NCI-H2227 treated with DMSO at 0.1 percent for 48 hours (cell line): Measurements from ENCODE around the gene MSMP.

Experiments used
- DNase-seq: peaks from one replicate; lab custom pipeline; 2025; lab: John Stamatoyannopoulos, UW

The MSMP gene

GRCh38 chr9:35743880-35744518 is 10.1 kb downstream of the MSMP start:
- DNase-seq = no peak

DNA sequence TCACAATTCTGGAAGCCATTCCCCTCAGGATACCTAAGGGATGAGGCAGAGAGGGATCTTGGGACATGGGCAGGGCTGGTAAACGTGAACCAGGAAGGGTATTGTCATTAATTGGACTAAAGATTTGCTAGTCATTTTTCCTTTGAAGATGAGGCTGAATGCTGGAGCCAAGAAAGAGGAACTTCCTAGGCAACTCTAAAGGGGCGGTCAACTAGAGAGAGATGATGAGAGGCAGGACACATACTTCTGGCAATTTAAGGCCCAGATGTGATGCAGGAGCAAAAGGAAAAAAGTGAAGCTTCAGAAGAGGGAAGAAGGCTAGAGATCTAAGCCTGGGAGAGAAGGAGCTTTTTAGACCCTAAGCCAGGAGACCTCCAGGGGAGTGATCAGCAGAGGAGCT is 10.6 kb downstream of the MSMP start:
- no peak for DNase-seq

GRCh38 chr9:35741740-35742139 is 12.3 kb downstream of the MSMP start:
- no peak for DNase-seq

- DNase-seq = no peak
Measured at GRCh38 chr9:35740243-35740642, 13.8 kb downstream of the MSMP start.

DNA sequence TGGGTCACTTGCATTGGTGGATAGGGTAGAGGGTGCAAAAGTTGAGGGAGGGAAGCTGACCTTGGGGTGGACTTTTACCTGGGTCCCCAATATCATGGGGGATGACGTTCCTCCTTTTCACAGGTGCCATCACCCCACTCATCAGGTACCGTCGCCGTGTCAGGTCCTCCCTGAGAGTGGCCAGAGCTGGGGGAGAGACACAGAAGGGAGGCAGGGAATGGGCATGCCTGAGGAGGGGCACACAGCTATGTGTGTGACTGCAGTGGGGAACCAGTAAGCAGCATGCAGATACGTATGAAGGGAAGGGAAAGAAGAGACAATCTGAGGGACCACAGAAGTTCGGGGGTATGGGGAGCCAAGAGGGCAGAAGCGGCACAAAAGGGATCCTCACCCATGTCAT is 15.2 kb downstream of the MSMP start:
- DNase-seq = no peak

DNA sequence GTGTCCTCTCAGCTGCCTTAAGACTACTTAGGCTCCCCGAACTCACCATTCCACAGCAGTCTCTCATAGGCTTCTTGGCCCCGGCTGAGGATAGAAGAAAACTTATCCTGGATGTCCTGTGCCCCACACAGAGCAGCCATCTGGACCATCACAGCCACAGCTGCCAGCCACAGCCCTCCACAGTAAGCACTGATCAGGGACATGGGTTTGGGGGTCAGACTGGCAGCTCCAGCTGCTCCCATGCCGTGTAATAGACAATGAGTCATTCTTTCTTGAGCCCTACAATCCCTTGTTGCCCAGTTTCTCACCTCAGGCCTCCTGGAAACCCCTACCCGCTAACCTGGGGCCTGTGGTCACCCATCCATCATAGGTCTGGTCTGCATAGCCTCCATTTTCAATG is 15.9 kb downstream of the MSMP start:
- DNase-seq = no peak

DNA sequence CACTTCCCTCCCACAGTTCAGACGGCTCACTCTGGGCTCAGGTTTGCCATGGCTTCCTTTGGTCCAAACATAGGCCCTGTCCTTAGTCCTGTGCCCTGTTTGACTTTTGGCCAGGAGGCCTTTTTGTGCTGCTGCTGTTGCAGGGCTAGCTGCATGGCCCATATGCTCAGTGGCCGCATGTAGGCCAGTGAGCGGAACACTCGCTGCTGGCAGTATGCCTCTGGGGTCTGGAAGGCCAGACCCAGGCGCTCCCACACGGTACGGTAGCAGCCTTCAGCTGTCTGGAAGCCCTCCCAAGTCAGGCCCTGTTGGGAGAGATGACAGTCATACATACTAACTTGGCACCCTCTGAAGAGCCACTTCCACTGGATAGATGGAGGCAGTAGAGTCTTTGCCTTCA is 16.9 kb downstream of the MSMP start:
- no peak for DNase-seq

GRCh38 chr9:35736201-35736633 is 17.9 kb downstream of the MSMP start:
- DNase-seq = peak; percentile 19

- no peak for DNase-seq
Measured at GRCh38 chr9:35734096-35734495, 20.0 kb downstream of the MSMP start.

DNA sequence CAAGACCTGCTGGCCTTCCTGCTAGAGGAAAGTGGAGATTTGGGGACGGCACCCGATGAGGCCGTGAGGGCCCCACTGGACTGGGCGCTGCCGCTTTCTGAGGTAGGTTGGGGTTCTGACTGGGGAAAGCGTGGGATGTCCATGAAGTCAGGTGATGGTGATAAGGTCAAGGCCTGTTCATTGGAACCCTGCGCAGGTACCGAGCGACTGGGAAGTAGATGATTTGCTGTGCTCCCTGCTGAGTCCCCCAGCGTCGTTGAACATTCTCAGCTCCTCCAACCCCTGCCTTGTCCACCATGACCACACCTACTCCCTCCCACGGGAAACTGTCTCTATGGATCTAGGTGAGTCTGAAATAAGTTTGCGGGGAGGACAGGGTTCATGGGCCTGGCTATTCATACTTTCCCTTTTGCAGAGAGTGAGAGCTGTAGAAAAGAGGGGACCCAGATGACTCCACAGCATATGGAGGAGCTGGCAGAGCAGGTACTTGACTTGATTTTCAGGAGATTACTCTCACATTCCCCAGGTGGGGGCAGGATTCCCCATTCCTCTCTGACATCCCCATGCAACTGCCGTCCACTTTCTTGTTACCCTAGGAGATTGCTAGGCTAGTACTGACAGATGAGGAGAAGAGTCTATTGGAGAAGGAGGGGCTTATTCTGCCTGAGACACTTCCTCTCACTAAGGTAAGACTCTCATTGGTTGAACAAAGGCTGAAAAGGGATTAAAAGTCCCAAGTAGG is 21.1 kb downstream of the MSMP start:
- no peak for DNase-seq

DNA sequence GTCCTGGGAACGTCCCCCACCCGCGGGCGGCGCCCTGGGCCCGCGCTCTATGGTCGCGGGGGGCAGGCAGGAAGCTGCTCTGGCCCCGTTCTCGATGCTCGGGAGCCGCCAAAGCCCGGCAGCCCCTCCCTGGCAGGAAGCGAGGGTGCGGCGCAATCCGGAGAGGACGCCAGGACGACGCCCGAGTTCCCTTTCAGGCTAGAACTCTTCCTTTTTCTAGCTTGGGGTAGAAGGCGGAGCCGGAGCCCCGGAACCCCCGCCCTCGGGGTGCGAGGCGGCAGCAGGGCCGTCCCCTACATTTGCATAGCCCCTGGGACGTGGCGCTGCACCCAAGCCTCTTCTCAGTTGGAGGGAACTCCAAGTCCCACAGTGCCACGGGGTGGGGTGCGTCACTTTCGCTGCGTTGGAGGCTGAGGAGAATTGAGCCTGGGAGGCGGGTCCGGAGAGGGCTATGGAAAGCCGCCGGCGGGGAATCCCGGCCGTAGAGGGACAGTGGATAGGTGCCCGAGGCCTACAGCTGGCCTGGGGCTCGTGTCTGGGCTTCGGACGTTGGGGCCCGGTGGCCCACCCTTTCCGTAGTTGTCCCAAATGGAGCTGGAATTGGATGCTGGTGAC is 21.8 kb downstream of the MSMP start, which contains the start of the genes CREB3 and TLN1:
TSS of gene CREB3 (plus strand) at position 482 of the 615 bp plus-strand sequence. CDS start at position 589, 107 bp downstream.
TSS of gene TLN1 (minus strand) at position 11 of the 615 bp plus-strand sequence. CDS start 6,501 bp downstream, outside the sequence.
- DNase-seq = peak; percentile 85

DNA sequence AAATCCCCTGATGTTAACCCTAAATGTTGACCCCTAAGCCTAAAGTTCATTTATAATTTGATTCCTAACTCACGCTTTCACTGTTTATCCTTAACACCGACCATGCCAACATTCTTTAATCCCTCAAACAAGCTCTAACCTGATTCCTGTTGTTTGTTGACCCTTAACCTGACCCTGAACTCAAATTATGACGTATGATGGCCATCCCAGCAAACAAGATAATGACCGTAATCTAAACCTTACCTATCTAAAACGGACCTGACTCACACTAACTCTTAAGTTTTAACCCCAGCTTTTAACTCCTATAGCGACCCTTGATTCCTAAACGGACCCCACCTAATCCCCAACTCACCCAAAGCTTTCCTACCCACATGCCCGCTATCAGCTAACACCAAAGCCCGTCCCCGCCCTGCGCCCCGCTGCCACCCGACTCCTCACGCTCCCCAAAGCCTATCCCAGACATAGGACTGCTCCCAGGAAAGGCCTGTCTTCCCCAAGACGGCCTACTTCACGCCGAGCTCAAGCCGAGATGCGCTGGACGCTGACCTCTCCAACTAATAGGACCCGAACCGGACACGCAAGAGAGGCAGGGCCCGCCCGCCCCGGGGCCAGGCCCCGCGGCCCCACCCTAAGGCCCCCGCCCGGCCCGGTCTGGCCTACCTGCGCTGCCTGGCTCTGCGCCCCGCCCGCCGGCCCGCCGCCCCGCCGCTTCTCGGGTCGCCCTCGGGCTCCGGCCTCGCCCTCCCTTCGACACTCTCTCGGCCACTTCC is 22.5 kb downstream of the MSMP start:
- no peak for DNase-seq

DNA sequence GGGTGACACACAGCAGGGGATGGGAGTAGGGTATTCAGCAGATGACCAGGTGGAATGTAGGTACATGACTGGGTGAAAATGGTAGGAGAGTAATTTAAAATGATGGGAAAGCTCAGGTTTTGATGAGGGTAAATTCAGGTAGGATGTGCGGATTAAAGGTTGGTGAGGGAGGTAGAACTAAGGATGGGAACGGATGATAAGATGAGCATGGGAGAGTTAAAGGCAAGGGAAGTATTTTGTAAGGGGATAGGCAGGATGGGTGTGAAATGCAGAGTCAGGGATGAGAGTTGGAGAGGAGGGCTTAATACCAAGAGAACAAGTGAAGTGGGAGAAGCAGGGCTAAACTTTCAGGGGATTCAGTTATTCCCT is 23.6 kb downstream of the MSMP start:
- DNase-seq = no peak

DNA sequence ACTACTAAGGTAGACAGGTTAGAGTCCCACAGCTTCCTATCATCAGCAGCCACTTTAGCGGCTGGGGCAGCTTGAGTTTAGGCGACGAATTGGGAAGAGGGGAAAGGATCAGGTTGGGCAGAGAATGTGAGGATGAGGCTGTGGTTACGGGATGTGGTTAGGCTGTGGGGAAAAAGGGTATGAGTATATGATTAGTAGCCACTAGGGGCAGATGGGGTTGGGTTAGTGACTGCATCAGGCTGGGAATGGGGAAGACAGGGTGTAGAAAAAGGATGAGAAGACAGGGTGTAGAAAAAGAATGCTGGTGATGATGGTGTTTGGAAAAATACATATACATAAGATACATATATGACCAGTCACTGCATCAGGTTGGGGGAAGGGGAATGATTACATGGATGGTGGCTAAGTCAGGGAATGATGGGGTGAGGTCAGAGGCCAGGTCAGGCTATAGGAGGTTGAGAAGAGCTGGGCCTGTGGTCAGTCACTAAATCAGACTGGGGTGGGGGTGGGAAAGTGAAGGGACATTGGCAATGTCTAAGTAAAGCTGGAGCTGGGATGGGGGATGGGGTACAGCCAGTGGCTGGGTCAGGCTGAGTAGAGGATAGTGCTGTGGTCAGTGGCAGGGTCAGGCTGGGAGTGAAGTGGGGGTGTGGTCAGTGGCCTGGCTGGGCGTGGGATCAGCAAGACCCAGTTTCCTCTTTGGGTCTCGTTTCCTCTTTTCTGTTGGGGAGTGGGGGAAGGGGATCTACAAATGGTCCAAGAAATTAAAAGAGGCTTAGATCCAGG is 24.2 kb downstream of the MSMP start:
- no peak for DNase-seq

DNA sequence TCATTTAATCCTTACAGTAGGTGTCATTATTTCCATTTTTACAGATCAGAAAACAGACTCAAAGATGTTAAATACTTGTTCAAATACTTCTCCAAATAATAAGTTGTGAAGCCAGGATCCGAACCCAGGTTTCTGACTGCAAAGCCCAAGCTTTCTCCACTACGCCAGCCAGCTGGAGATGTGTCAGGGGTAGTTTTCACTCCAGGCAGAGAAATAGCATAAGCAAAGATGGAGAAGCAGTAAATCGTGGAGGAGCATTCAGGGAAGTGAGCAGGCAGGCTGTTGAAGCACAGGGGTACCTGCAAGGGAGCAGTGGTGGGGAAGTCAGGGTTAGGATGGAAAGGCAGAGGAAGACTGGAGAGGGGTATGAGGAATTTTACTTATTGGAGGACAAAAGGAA is 25.0 kb downstream of the MSMP start:
- no peak for DNase-seq

- no peak for DNase-seq
Measured at GRCh38 chr9:35728041-35728971, 25.8 kb downstream of the MSMP start.

GRCh38 chr9:35727676-35728040 is 26.4 kb downstream of the MSMP start:
- DNase-seq = no peak

DNA sequence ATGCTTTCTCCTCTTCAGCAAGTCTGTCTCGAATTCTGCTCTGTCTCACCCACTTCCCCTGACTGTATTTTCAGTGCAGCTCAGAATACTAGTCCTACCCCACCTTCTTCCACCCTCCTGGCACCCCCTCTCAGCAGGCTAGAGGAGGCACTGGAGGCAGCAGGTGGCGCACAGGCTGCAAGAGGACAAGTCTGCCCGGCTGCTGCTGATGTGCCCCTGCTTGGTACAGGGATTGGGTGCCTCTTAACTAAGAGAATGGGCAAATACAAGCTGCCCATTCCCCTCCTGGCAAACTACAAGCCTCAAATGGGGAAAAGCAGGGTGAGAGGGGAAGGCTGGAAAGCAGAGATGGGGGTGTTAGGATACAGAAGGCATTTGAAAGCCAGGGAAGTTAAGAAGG is 27.1 kb downstream of the MSMP start:
- no peak for DNase-seq

DNA sequence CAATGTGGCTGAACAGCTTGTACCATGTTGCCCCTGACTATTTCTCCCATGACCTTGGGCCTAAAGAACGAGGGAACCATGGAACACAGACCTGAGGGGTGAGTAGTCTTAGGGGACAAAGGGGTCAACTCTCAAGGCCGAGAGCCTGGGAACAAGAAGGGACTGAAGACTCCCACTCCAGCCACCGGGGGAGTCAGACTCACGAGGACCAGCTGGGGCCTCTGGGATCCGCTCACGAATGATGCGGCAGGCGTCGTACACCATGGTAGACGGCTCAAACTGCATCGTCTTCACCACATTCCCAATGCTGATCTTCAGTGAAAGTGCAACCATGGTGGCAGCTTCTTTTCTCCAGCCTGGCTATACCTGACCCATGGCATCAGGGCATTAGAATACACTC is 28.7 kb downstream of the MSMP start:
- DNase-seq = no peak

GRCh38 chr9:35723908-35724307 is 30.2 kb downstream of the MSMP start:
- DNase-seq = no peak

GRCh38 chr9:35723426-35723825 is 30.6 kb downstream of the MSMP start:
- no peak for DNase-seq
